Neural cell (in vitro differentiated cells): ENCODE results near the gene TMC1. TPM values are rescaled to one million over a fixed set of nuclear protein-coding genes. Genes with fewer than 3 reads are reported as not detected.

Experiments used
- H2AFZ ChIP-seq: fragments of 200-600, 300-800 bp; sonication (generic), shearing (Covaris generic); 2 replicates; pipeline ENCODE4 v1.6.0; 2014; ENCODE audit warnings: low read depth, mild to moderate bottlenecking, antibody characterized with exemption, low read length, moderate library complexity
- H3F3A ChIP-seq: fragments of 200-600 bp; shearing (Covaris generic); 2 replicates; pipeline ENCODE4 v1.6.1; 2016; ENCODE audit warnings: mild to moderate bottlenecking, moderate library complexity, mixed read lengths, antibody characterized with exemption, low read length; ENCODE audit not compliant: insufficient read depth, poor library complexity, severe bottlenecking
- H3K27ac ChIP-seq: fragments of 200-600, 300-800 bp; sonication (generic), shearing (Covaris generic); 2 replicates; pipeline ENCODE4 v1.5.1; 2014; ENCODE audit warnings: mild to moderate bottlenecking, low read length, moderate library complexity
- H3K27me3 ChIP-seq: fragments of 300-800, 200-600 bp; sonication (generic), shearing (Covaris generic); 2 replicates; pipeline ENCODE4 v1.6.0; 2014; ENCODE audit warnings: mild to moderate bottlenecking, low read depth, low read length, moderate library complexity; ENCODE audit not compliant: insufficient read depth
- H3K36me3 ChIP-seq: fragments of 300-800, 200-600 bp; sonication (generic), shearing (Covaris generic); 2 replicates; pipeline ENCODE4 v1.5.1; 2014; ENCODE audit warnings: mild to moderate bottlenecking, antibody characterized with exemption, low read length, moderate library complexity; ENCODE audit not compliant: insufficient read depth
- H3K4me2 ChIP-seq: fragments of 300-800, 200-600 bp; sonication (generic), shearing (Covaris generic); 2 replicates; pipeline ENCODE4 v1.6.0; 2014; ENCODE audit warnings: mild to moderate bottlenecking, low read length
- H3K4me3 ChIP-seq: fragments of 300-800, 200-600 bp; sonication (generic), shearing (Covaris generic); 2 replicates; pipeline ENCODE4 v1.5.1; 2014; ENCODE audit warnings: mild to moderate bottlenecking, low read length, moderate library complexity
- H3K79me2 ChIP-seq: fragments of 200-600 bp; shearing (Covaris generic); replicated peaks from 2 replicates; pipeline ENCODE4 v1.6.0; 2014; ENCODE audit warnings: mild to moderate bottlenecking, low read length, moderate library complexity; ENCODE audit not compliant: insufficient read depth
- H3K9ac ChIP-seq: fragments of 300-800, 200-600 bp; sonication (generic), shearing (Covaris generic); 2 replicates; pipeline ENCODE4 v1.6.1; 2016; ENCODE audit warnings: mild to moderate bottlenecking, low read length, mixed read lengths
- H3K9me2 ChIP-seq: fragments of 200-600 bp; shearing (Covaris generic); 2 replicates; pipeline ENCODE4 v1.6.1; 2016; ENCODE audit warnings: mild to moderate bottlenecking, low read length, mixed read lengths; ENCODE audit not compliant: insufficient read depth
- H3K9me3 ChIP-seq: fragments of 200-600, 300-800 bp; sonication (generic), shearing (Covaris generic); 2 replicates; pipeline ENCODE4 v1.6.1; 2016; ENCODE audit warnings: mild to moderate bottlenecking, mixed run types, low read length, moderate library complexity, mixed read lengths
- H4K20me1 ChIP-seq: fragments of 200-600 bp; shearing (Covaris generic); 2 replicates; pipeline ENCODE4 v1.6.1; 2016; ENCODE audit warnings: mild to moderate bottlenecking, mixed run types; ENCODE audit not compliant: insufficient read depth
- EP300 ChIP-seq: fragments of 450-650 bp; conservative IDR thresholded peaks from 2 replicates; pipeline ENCODE4 v1.6.1; 2014; ENCODE audit warnings: antibody characterized with exemption, mild to moderate bottlenecking, moderate library complexity; ENCODE audit not compliant: poor library complexity, severe bottlenecking
- MXI1 ChIP-seq: fragments of 450-650 bp; conservative IDR thresholded peaks from 2 replicates; pipeline ENCODE4 v1.6.1; 2014; ENCODE audit warnings: antibody characterized with exemption, mild to moderate bottlenecking; ENCODE audit not compliant: poor library complexity, severe bottlenecking
- POLR2AphosphoS5 ChIP-seq: IDR thresholded peaks from 2 replicates; pipeline ENCODE4 v1.6.1; 2012
- SMC3 ChIP-seq: fragments of 450-650 bp; conservative IDR thresholded peaks from 2 replicates; pipeline ENCODE4 v1.6.1; 2014; ENCODE audit warnings: antibody characterized with exemption, mild to moderate bottlenecking, moderate library complexity; ENCODE audit not compliant: poor library complexity
- polyA plus RNA-seq: library from polyadenylated mRNA; depleted of rRNA; stranded (reverse); fragments of >200 nt; gene quantifications from 2 replicates; pipeline ENCODE4 v1.2.3, GENCODE V29; 2014
- TF ChIP-seq, protein P1 (sequence below): fragments of 450-650 bp; IDR thresholded peaks from 2 replicates; pipeline ENCODE4 v1.5.1; 2014; ENCODE audit warnings: antibody characterized with exemption, mild to moderate bottlenecking, moderate library complexity; ENCODE audit not compliant: poor library complexity, severe bottlenecking
- TF ChIP-seq, protein P2 (sequence below): IDR thresholded peaks from 2 replicates; pipeline ENCODE4 v1.6.1; 2012; ENCODE audit warnings: borderline replicate concordance

TMC1 gene
- polyA plus RNA-seq, 1 donor from 2014 or later: not detected

DNA sequence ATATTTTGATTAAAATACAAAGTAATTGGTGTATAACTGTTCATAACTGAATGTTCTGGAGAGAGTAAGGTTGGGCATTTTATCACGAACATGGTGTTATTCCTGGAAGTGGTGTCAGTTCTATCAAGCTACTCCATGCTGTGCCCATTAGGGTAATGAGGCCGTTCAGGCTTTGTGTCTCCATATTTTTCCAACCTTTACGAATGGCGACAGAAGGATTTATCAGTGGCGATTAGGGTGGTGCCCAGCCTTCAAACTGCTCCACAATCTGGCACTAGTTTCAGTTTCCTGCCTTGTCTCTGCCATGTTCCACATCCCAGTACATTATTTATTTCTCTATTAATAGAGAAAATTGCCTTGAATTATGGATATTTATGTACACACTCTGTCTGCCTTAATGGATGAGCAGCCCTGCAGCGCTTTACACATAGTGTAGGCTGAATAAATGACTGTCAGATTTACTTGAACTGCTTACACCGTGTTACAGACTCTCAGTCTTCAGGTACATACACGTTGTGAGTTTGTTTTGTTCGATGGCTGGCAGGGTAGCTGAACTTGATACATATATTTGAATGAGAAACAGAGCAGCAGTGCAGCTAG is 23.9 kb upstream of the TMC1 start:
- H3K36me3 ChIP-seq: no peaks in the 10 kb centered on the region
- no peak overlapping the region for H3K27ac ChIP-seq
- no peaks in the 10 kb centered on the region for H4K20me1 ChIP-seq
- H3K4me3 ChIP-seq: peak overlapping the region; percentile 26
- no peak overlapping the region for H3K9ac ChIP-seq
- no peak overlapping the region for H3K4me2 ChIP-seq
- no peaks in the 10 kb centered on the region for H3K9me2 ChIP-seq
- H3F3A ChIP-seq: no peaks in the 10 kb centered on the region
- H2AFZ ChIP-seq: no peak overlapping the region
- H3K79me2 ChIP-seq: no peaks in the 10 kb centered on the region
- TF ChIP-seq, protein P1, sequence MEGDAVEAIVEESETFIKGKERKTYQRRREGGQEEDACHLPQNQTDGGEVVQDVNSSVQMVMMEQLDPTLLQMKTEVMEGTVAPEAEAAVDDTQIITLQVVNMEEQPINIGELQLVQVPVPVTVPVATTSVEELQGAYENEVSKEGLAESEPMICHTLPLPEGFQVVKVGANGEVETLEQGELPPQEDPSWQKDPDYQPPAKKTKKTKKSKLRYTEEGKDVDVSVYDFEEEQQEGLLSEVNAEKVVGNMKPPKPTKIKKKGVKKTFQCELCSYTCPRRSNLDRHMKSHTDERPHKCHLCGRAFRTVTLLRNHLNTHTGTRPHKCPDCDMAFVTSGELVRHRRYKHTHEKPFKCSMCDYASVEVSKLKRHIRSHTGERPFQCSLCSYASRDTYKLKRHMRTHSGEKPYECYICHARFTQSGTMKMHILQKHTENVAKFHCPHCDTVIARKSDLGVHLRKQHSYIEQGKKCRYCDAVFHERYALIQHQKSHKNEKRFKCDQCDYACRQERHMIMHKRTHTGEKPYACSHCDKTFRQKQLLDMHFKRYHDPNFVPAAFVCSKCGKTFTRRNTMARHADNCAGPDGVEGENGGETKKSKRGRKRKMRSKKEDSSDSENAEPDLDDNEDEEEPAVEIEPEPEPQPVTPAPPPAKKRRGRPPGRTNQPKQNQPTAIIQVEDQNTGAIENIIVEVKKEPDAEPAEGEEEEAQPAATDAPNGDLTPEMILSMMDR: no peak
- TF ChIP-seq POLR2AphosphoS5: peak; percentile 61
- TF ChIP-seq, protein P2, sequence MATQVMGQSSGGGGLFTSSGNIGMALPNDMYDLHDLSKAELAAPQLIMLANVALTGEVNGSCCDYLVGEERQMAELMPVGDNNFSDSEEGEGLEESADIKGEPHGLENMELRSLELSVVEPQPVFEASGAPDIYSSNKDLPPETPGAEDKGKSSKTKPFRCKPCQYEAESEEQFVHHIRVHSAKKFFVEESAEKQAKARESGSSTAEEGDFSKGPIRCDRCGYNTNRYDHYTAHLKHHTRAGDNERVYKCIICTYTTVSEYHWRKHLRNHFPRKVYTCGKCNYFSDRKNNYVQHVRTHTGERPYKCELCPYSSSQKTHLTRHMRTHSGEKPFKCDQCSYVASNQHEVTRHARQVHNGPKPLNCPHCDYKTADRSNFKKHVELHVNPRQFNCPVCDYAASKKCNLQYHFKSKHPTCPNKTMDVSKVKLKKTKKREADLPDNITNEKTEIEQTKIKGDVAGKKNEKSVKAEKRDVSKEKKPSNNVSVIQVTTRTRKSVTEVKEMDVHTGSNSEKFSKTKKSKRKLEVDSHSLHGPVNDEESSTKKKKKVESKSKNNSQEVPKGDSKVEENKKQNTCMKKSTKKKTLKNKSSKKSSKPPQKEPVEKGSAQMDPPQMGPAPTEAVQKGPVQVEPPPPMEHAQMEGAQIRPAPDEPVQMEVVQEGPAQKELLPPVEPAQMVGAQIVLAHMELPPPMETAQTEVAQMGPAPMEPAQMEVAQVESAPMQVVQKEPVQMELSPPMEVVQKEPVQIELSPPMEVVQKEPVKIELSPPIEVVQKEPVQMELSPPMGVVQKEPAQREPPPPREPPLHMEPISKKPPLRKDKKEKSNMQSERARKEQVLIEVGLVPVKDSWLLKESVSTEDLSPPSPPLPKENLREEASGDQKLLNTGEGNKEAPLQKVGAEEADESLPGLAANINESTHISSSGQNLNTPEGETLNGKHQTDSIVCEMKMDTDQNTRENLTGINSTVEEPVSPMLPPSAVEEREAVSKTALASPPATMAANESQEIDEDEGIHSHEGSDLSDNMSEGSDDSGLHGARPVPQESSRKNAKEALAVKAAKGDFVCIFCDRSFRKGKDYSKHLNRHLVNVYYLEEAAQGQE: peak; percentile 54
- no peaks in the 10 kb centered on the region for H3K27me3 ChIP-seq
- no peaks in the 10 kb centered on the region for H3K9me3 ChIP-seq

DNA sequence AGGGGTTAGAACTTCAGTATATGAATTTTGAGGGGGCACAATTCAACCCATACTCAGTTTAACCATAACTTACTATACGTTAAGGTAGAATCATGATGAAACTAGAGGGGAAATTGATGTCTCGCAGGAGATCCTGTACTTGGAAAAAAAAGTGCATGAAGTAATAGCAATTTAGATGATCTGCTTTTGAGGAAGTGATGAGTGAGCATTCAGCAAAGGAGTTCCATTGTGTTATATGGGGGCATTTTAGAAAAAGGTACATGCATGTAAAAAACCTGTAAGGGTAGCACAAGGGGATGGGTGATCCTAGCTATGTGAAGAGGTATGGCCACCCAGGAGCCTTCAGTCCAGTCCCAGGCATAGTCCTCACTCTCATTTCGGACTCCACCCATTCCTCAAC is 14.8 kb upstream of the TMC1 start:
- Histone ChIP-seq H3K9me3 (no peaks in the 10 kb centered on the region), H3F3A (no peaks in the 10 kb centered on the region), H3K4me2 (no peak overlapping the region), H3K27ac (no peak overlapping the region), H3K4me3 (no peak overlapping the region), H3K27me3 (no peaks in the 10 kb centered on the region), H3K36me3 (no peaks in the 10 kb centered on the region), H4K20me1 (no peaks in the 10 kb centered on the region), H3K9me2 (no peaks in the 10 kb centered on the region), H2AFZ (no peak overlapping the region), H3K9ac (no peak overlapping the region), H3K79me2 (no peaks in the 10 kb centered on the region)
- TF ChIP-seq EP300: no peak
- no peak for TF ChIP-seq SMC3
- no peak for TF ChIP-seq MXI1
- TF ChIP-seq, protein P2: no peak
